H9 (cell line): ENCODE measurements around the gene CBR1. TPM values are rescaled to one million over a fixed set of nuclear protein-coding genes. Genes with fewer than 3 reads are reported as not detected.

Experiments used
- DNase-seq: peaks from one replicate; pipeline ENCODE4 v3.0.0-alpha.2; 2017
- H2AFZ ChIP-seq: one replicate; pipeline ENCODE4 v1.6.1; 2013; ENCODE audit warnings: mild to moderate bottlenecking, low read length, control low read depth, moderate library complexity
- H2AK5ac ChIP-seq: 2 replicates; pipeline ENCODE4 v1.6.1; 2013; ENCODE audit warnings: low read length, control low read depth, mixed read lengths; ENCODE audit not compliant: insufficient read length
- H2BK120ac ChIP-seq: one replicate; pipeline ENCODE4 v1.6.1; 2013; ENCODE audit warnings: low read depth, mild to moderate bottlenecking, low read length, control low read depth, inconsistent platforms; ENCODE audit not compliant: poor library complexity, severe bottlenecking
- H2BK12ac ChIP-seq: 2 replicates; pipeline ENCODE4 v1.6.1; 2013; ENCODE audit warnings: low read length, control low read depth, mixed read lengths, low read depth; ENCODE audit not compliant: insufficient read length
- H2BK15ac ChIP-seq: 2 replicates; pipeline ENCODE4 v1.6.1; 2013; ENCODE audit warnings: low read depth, low read length, control low read depth
- H2BK20ac ChIP-seq: one replicate; pipeline ENCODE4 v1.6.1; 2013; ENCODE audit warnings: low read depth, mild to moderate bottlenecking, low read length, control low read depth, inconsistent platforms; ENCODE audit not compliant: poor library complexity, severe bottlenecking
- H2BK5ac ChIP-seq: 2 replicates; pipeline ENCODE4 v1.6.1; 2013; ENCODE audit warnings: low read length, control low read depth, mixed read lengths; ENCODE audit not compliant: insufficient read length
- H3K14ac ChIP-seq: 2 replicates; pipeline ENCODE4 v1.6.1; 2013; ENCODE audit warnings: low read length, control low read depth; ENCODE audit not compliant: insufficient read depth
- H3K18ac ChIP-seq: 2 replicates; pipeline ENCODE4 v1.6.1; 2013; ENCODE audit warnings: low read depth, mild to moderate bottlenecking, mixed read lengths, low read length, control low read depth; ENCODE audit not compliant: insufficient read length
- H3K23ac ChIP-seq: 2 replicates; pipeline ENCODE4 v1.6.1; 2013; ENCODE audit warnings: low read length, control low read depth, mixed read lengths, low read depth; ENCODE audit not compliant: insufficient read length
- H3K23me2 ChIP-seq: 2 replicates; pipeline ENCODE4 v1.6.1; 2013; ENCODE audit warnings: low read depth, mild to moderate bottlenecking, mixed read lengths, low read length, control low read depth; ENCODE audit not compliant: insufficient read length, poor library complexity, severe bottlenecking
- H3K27ac ChIP-seq: 2 replicates; pipeline ENCODE4 v1.5.1; 2013; ENCODE audit warnings: low read length, control low read depth, mixed read lengths, low read depth; ENCODE audit not compliant: insufficient read length
- H3K27me3 ChIP-seq: 2 replicates; pipeline ENCODE4 v1.6.1; 2013; ENCODE audit warnings: low read length, control low read depth, inconsistent platforms; ENCODE audit not compliant: insufficient read depth
- H3K4ac ChIP-seq: 2 replicates; pipeline ENCODE4 v1.6.1; 2013; ENCODE audit warnings: low read depth, mild to moderate bottlenecking, control low read depth, inconsistent platforms, low read length, moderate library complexity
- H3K4me1 ChIP-seq: 2 replicates; pipeline ENCODE4 v1.6.1; 2013; ENCODE audit warnings: low read length, control low read depth, inconsistent platforms; ENCODE audit not compliant: insufficient read depth
- H3K4me2 ChIP-seq: 2 replicates; pipeline ENCODE4 v1.6.1; 2013; ENCODE audit warnings: low read length, control low read depth, mixed read lengths; ENCODE audit not compliant: insufficient read length, insufficient read depth
- H3K56ac ChIP-seq: 2 replicates; pipeline ENCODE4 v1.6.1; 2013; ENCODE audit warnings: low read depth, mild to moderate bottlenecking, mixed read lengths, low read length, control low read depth; ENCODE audit not compliant: insufficient read length
- H3K79me1 ChIP-seq: 2 replicates; pipeline ENCODE4 v1.6.1; 2013; ENCODE audit warnings: low read depth, mild to moderate bottlenecking, moderate library complexity, low read length, control low read depth, inconsistent platforms; ENCODE audit not compliant: insufficient read depth, poor library complexity, severe bottlenecking
- H3K79me2 ChIP-seq: 2 replicates; pipeline ENCODE4 v1.6.1; 2013; ENCODE audit warnings: low read length, control low read depth, inconsistent platforms; ENCODE audit not compliant: insufficient read depth
- H3K9ac ChIP-seq: 2 replicates; pipeline ENCODE4 v1.6.1; 2013; ENCODE audit warnings: low read length, control low read depth, mixed read lengths; ENCODE audit not compliant: insufficient read length; ENCODE audit errors: extremely low read depth
- H3K9me3 ChIP-seq: one replicate; pipeline ENCODE4 v1.6.1; 2013; ENCODE audit warnings: low read depth, low read length, inconsistent platforms; ENCODE audit not compliant: control insufficient read depth
- H3T11ph ChIP-seq: one replicate; pipeline ENCODE4 v1.6.1; 2013; ENCODE audit warnings: mild to moderate bottlenecking, low read length, control low read depth, inconsistent platforms
- H4K20me1 ChIP-seq: one replicate; pipeline ENCODE4 v1.6.1; 2013; ENCODE audit not compliant: control insufficient read depth, insufficient read length, insufficient read depth
- H4K5ac ChIP-seq: 2 replicates; pipeline ENCODE4 v1.6.1; 2013; ENCODE audit warnings: low read depth, mild to moderate bottlenecking, mixed read lengths, low read length, control low read depth; ENCODE audit not compliant: insufficient read length
- H4K8ac ChIP-seq: replicated peaks from 2 replicates; pipeline ENCODE4 v1.6.1; 2013; ENCODE audit warnings: low read length, control low read depth, mixed read lengths, low read depth; ENCODE audit not compliant: insufficient read length
- H4K91ac ChIP-seq: 2 replicates; pipeline ENCODE4 v1.6.1; 2013; ENCODE audit warnings: low read depth, mild to moderate bottlenecking, moderate library complexity, mixed read lengths, low read length, control low read depth; ENCODE audit not compliant: insufficient read length
- H3K27ac Mint-ChIP-seq, 3 experiments: 2 replicates in 2 of 3; 3 replicates in 1 of 3; pipeline ENCODE4 v1.8.0; 2020 to 2021; ENCODE audit warnings: mixed read lengths in 3 of 3, mild to moderate bottlenecking in 1 of 3, moderate library complexity in 1 of 3
- H3K27me3 Mint-ChIP-seq: 2 replicates; pipeline ENCODE4 v1.8.0; 2021; ENCODE audit warnings: low read depth, mild to moderate bottlenecking, moderate library complexity, mixed read lengths
- H3K36me3 Mint-ChIP-seq, 3 experiments: 2 replicates in 2 of 3; 3 replicates in 1 of 3; pipeline ENCODE4 v1.8.0; 2020 to 2021; ENCODE audit warnings: low read depth in 3 of 3, mixed read lengths in 3 of 3; ENCODE audit not compliant: insufficient read depth in 1 of 3
- H3K4me1 Mint-ChIP-seq, 2 experiments: 2 replicates each; pipeline ENCODE4 v1.8.0; 2020; ENCODE audit warnings: mixed read lengths in 2 of 2
- H3K4me3 Mint-ChIP-seq, 2 experiments: 2 replicates in 1 of 2; 3 replicates in 1 of 2; pipeline ENCODE4 v1.8.0; 2020 to 2021; ENCODE audit warnings: mild to moderate bottlenecking in 2 of 2, mixed read lengths in 2 of 2, moderate library complexity in 1 of 2
- H3K9me3 Mint-ChIP-seq, 2 experiments: 2 replicates in 1 of 2; 3 replicates in 1 of 2; pipeline ENCODE4 v1.8.0; 2020; ENCODE audit warnings: mild to moderate bottlenecking in 2 of 2, mixed read lengths in 2 of 2, moderate library complexity in 1 of 2
- CTCF ChIP-seq: fragments of 200-600 bp; sonication (generic); conservative IDR thresholded peaks from 3 replicates; pipeline ENCODE4 v1.8.0; 2021; ENCODE audit warnings: antibody characterized with exemption, mild to moderate bottlenecking
- whole genome bisulfite sequencing: extraction: QIAGEN DNeasy Blood & Tissue Kit; methylation state at CpG from one replicate; pipeline ENCODE4 v1.1.7; 2013; ENCODE audit warnings: missing lambda C conversion rate, low lambda C conversion rate, mixed read lengths; ENCODE audit not compliant: insufficient read length; ENCODE audit errors: extremely low coverage; 5-methylcytosine and 5-hydroxymethylcytosine counted together
- total RNA-seq: library from RNA; stranded (reverse); gene quantifications from 2 replicates; pipeline ENCODE4 v1.2.1, GENCODE V29; 2021

CBR1 gene
- total RNA-seq, 1 experiment from 2014 or later, result 5.7 TPM

- H4K5ac ChIP-seq, result peak overlapping the region; percentile 59
- no peaks in the 10 kb centered on the region for H3K79me2 ChIP-seq
- no peaks in the 10 kb centered on the region for H3K27me3 ChIP-seq
- no peak overlapping the region for H2AK5ac ChIP-seq
- H3T11ph ChIP-seq, result no peak overlapping the region
- no peak overlapping the region for H4K91ac ChIP-seq
- peaks cover 11% of the 10 kb centered on the region for H3K9me3 ChIP-seq
- Mint-ChIP-seq H3K36me3 (peaks cover 12 to 21% (median 17%) of the 10 kb centered on the region in 3 experiments), H3K9me3 (peaks cover 21 to 30% of the 10 kb centered on the region in 2 experiments), H3K27me3 (peaks cover 3% of the 10 kb centered on the region), H3K4me3 (no peak overlapping the region), H3K4me1 (peaks cover 62 to 65% of the 10 kb centered on the region in 2 experiments), H3K27ac (peak overlapping the region in 2 of 3 experiments; percentile 85 to 99; a peak in 5 of 7 replicates)
- H3K18ac ChIP-seq, result no peak overlapping the region
- DNase-seq, result no peak
- no peak overlapping the region for H3K4ac ChIP-seq
- TF ChIP-seq CTCF, result no peak
- H3K23me2 ChIP-seq, result no peaks in the 10 kb centered on the region
- H3K23ac ChIP-seq, result no peak overlapping the region
- WGBS, result no CpG with 5 or more reads among the region's 2 CpGs
- H2BK15ac ChIP-seq, result no peak overlapping the region
- no peaks in the 10 kb centered on the region for H4K20me1 ChIP-seq
- H3K14ac ChIP-seq, result no peak overlapping the region
- H3K79me1 ChIP-seq, result no peaks in the 10 kb centered on the region
- peaks cover 11% of the 10 kb centered on the region; the same call in 1 of the 2 replicates for H3K4me1 ChIP-seq
- no peak overlapping the region for H3K4me2 ChIP-seq
- no peak overlapping the region for H3K56ac ChIP-seq
- H2BK5ac ChIP-seq, result peak overlapping the region; percentile 29
- H2BK120ac ChIP-seq, result peak overlapping the region; percentile 48
- no peak overlapping the region for H2BK20ac ChIP-seq
- H2AFZ ChIP-seq, result no peak overlapping the region
- H4K8ac ChIP-seq, result no peak overlapping the region
- no peak overlapping the region for H3K9ac ChIP-seq
- peak overlapping the region; percentile 96 for H3K27ac ChIP-seq
- no peak overlapping the region for H2BK12ac ChIP-seq
Measured at GRCh38 chr21:36098182-36098532, 28.3 kb downstream of the CBR1 start.
